ENCODE data around the gene NID1.
"Not testable (repeated sequence)": the region's sequence is repeated elsewhere in the genome, so short reads cannot be mapped to it uniquely, and the experiment has no call there.

The NID1 gene

DNA sequence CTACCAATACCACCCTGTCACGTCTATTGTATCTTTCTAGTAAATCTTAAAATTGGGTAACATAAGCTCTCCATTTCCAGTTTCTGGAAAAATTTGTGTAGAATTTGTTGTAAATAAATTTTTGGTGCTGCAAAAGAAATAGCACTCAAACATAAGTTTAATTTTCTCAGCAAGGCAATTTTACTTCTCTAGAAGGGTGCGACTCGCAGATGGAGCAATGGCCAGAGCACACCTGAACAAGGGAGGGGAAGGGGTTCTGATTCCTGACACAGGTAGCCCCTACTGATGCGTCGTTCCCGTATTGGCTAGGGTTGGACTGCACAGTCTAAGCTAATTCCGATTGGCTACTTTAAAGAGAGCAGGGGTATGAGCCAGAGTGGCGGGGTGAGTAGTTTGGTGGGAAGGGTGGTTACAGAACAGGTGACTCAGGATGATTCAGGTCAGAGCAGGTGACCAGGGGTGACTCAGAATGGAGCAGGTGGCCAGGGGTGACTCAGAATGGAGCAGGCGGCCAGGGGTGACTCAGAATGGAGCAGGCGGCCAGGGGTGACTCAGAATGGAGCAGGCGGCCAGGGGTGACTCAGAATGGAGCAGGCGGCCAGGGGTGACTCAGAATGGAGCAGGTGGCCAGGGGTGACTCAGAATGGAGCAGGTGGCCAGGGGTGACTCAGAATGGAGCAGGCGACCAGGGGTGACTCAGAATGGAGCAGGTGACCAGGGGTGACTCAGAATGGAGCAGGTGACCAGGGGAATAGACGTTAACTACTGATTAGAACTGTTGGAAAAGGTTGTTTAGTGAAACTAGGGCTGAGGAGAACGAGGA, 32.0 kb upstream of the NID1 start:
- DNase-seq (ENCODE audit: low read depth): peak; percentile 73

- DNase-seq (ENCODE audit: low read depth): no peak
Observed at GRCh38 chr1:236095705-236096520, 31.0 kb upstream of the NID1 start.

DNA sequence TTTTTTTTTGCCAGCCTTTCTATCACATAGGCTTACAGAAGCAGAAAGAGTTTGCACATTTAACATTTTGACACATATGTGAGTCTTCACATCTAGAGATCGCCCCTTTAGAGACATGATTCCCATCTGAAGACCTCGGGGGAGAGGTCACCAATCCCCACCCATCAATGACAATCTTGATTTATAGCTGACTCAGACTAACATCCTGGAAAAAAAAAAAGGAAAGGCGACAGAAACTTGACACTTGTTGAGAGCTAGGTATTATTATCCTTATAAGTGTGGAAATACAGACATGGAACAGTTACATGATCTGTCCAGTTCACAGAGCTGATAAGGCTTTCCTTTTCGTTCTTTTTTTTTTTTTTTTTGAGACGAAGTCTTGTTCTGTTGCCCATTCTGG, 28.0 kb upstream of the NID1 start:
- no peak for DNase-seq (ENCODE audit: low read depth)

GRCh38 chr1:236091933-236092318, 27.0 kb upstream of the NID1 start:
- DNase-seq (ENCODE audit: low read depth): no peak

DNA sequence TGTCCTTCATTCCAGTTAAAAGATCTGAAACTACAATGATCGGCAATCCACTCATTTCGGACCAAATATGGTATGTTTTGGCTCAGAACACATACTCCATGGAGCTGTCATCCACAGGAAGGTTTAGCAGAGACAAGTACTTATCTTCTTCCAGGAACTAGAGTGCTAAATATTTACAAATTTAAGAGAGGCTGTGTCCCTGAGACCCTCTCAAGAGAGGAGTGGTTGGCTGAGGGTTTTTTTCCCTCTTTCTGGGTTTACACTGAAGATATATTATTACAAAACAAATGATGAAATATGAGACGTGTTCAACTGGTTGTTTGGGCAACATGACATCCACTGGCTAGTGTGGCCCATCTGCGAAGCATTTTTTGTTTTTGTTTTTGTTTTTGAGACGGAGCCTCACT, 25.9 kb upstream of the NID1 start:
- no peak for DNase-seq (ENCODE audit: low read depth)

GRCh38 chr1:236089046-236089773, 24.3 kb upstream of the NID1 start:
- DNase-seq (ENCODE audit: low read depth): no peak

- no peak for DNase-seq (ENCODE audit: low read depth)
Observed at GRCh38 chr1:236086537-236086936, 21.6 kb upstream of the NID1 start.

DNA sequence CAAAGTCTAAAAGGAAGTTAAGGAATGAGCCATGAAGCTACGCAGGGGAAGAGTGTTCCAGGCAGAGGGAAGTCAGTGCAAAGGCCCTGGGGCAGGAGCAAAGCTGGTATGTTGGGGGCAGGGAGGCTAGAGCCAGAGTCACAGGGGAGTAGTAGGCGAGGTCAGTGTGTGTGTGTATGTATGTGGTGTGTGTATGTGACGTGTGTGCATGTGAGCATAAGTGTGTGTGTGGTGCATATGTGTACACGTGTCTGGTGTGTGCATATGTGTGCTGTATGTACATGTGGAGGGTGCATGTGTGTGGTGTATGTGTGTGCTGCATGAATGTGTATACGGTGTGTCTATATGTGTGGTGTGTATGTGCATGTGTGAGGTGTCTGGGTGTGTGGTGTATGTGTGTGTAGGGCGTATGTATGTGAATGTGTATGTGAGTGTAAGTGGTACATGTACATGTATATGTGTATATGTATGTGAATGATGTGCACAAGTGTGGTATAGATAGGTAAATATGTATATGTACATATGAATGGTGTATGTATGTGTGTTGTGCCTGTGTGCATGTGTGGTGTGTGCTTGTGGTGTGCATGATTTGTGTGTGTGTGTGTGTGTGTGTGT, 20.8 kb upstream of the NID1 start:
- DNase-seq (ENCODE audit: low read depth): no peak

- no peak for DNase-seq (ENCODE audit: low read depth)
Observed at GRCh38 chr1:236084386-236084730, 19.5 kb upstream of the NID1 start.

DNA sequence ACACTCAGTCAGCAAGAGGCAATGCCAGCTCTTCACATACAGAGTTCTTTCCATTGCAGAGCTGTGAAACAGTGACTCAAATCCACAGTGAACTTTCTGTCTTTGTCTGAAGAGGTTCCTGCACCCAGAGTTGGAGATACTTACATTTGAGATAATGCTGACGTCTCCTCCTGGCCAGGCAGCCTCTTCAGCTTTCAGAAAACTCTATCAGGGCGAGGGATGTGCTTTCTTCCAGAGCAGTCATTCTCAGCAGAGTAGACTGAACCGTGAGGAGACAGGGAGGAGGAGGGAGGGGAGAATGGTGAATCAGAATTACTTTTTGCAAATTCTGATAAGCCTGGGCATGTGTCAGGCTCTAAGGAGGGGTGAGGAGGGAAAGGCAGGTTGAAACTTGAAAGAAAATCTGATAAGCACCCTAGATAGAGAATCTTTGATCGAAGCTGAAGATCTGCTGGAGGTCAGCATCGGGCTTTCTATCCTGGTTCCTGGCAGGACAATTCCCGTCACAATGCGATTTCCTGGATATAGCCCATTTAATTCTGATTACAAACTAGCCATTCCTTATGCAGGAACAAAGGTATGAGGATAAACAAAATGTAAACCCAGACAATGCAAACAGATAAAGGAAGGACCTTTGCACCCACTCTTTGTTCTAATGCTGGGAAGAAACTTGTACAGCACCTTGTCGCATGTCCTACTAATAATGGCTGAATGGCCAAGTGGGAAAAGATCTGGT, 18.9 kb upstream of the NID1 start:
- DNase-seq (ENCODE audit: low read depth): no peak

DNA sequence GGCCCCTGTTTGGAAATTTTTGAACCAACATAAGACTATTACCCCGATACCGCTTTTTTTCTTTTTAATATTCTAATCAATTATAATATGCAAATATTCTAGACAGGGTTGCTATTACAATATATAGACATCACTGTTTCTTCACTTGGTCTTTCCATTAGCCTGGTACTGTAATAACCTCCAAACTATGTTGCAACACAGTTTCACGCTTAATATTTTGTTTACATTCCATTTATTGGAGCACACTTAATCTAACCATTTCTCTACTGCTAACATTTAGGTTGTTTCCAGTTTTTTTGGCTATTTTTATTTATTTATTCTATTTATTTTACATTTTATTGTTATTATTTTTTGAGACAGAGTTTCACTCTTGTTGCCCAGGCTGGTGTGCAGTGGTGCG, 17.6 kb upstream of the NID1 start:
- DNase-seq (ENCODE audit: low read depth): no peak

GRCh38 chr1:236081546-236082227, 16.8 kb upstream of the NID1 start:
- DNase-seq (ENCODE audit: low read depth): no peak

GRCh38 chr1:236079703-236080102, 14.8 kb upstream of the NID1 start:
- DNase-seq (ENCODE audit: low read depth): no peak

GRCh38 chr1:236078993-236079392, 14.1 kb upstream of the NID1 start:
- DNase-seq (ENCODE audit: low read depth): no peak

DNA sequence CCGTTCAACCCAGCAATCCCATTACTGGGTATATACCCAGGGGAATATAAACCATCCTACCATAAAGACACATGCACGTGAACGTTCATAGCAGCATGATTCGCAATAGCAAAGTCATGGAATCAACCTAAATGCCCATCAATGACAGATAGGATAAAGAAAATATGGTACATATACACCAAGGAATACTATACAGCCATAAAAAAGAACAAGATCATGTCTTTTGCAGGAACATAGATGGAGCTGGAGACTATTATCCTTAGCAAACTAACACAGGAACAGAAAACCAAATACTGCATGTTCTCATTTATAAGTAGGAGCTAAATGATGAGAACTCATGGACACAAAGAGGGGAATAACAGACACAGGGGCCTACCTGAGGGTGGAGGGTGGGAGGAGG, 13.2 kb upstream of the NID1 start:
- DNase-seq (ENCODE audit: low read depth): not testable (repeated sequence)

DNA sequence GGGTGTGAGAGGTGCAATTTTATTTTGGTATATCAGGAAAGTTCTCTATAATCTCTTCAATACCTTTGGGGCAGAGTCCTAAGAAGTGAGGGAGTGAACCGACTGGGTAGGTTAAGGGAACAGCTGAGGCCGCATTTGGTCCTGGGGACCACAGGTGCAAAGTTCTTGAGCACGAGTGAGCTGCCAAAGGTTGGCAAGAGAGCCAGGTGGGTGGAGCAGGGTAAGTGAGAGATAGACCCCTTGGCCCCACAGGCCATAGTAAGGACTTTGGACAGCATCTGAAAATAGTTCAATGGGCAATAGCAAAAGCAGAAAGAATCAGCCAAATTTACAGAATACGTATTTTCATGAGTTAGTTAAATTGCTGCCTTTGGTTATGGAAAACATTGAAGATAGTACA, 11.0 kb upstream of the NID1 start:
- no peak for DNase-seq (ENCODE audit: low read depth)

GRCh38 chr1:236073307-236073897, 8.5 kb upstream of the NID1 start:
- no peak for DNase-seq (ENCODE audit: low read depth)

- no peak for DNase-seq (ENCODE audit: low read depth)
Observed at GRCh38 chr1:236072001-236072400, 7.1 kb upstream of the NID1 start.

- DNase-seq (ENCODE audit: low read depth): no peak
Observed at GRCh38 chr1:236070753-236071152, 5.9 kb upstream of the NID1 start.

DNA sequence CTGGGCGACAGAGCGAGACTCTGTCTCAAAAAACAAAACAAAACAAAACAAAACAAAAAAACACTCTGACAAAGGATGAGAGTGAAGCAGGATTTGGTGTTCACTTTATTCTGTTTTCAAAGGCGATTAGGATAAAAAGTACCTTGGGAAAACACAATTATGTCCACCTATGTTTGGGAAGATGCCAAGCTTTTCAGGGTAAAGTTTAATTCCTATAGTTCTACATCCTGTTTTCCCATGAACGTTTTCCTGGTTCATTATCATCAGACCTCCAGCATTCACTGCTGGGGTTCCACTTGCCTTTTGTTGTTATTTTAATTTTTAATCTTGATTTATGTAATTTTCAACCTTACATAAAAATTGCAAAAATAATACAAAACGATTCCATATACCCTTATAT, 4.9 kb upstream of the NID1 start:
- no peak for DNase-seq (ENCODE audit: low read depth)

Measured in stimulated activated CD4-positive, alpha-beta T cell treated with anti-CD3 and anti-CD28 coated beads, Interleukin-2, amount 100 ng/mL, for 4 hours (primary cell).